PC-3 (cell line): Measurements from ENCODE around the gene HIBCH. TPM values are rescaled to one million over a fixed set of nuclear protein-coding genes. Genes with fewer than 3 reads are reported as not detected.

Source experiments
- ATAC-seq: fragments of 200-7000 bp; cut with Tn5 transposase; 2 replicates; pipeline ENCODE4 v1.9.1; 2020; ENCODE audit warnings: mild to moderate bottlenecking, moderate library complexity
- BruUV-seq: library from RNA; stranded (reverse); fragments of 400-500 nt; replicated peaks from 2 replicates; lab custom pipeline; 2021; lab: Mats Ljungman, UMichigan
- CTCF ChIA-PET: fragments of 300-600 bp; sonication (Branson Sonifier 250); formaldehyde crosslinking; loops from one replicate; lab custom pipeline; 2022; ENCODE audit warnings: antibody characterized with exemption; lab: Charles Lee
- POLR2A ChIA-PET: fragments of 300-600 bp; sonication (Branson Sonifier 250); formaldehyde crosslinking; loops from one replicate; lab custom pipeline; 2022; ENCODE audit warnings: antibody characterized with exemption; ENCODE audit not compliant: unreplicated experiment; lab: Charles Lee
- DNase-seq: peaks from one replicate; pipeline ENCODE4 v3.0.0-alpha.2; 2015
- H2AFZ ChIP-seq: fragments of 300-600 bp; sonication (generic); 2 replicates; pipeline ENCODE4 v1.6.0; 2016; ENCODE audit warnings: antibody characterized with exemption, low read length
- H3F3A ChIP-seq: fragments of 300-600 bp; sonication (generic); one replicate; pipeline ENCODE4 v1.6.0; 2017; ENCODE audit warnings: antibody characterized with exemption, low read length, control low read depth, mild to moderate bottlenecking; ENCODE audit not compliant: unreplicated experiment
- H3K27ac ChIP-seq: fragments of 300-600 bp; sonication (generic); 2 replicates; pipeline ENCODE4 v1.5.1; 2016; ENCODE audit warnings: mild to moderate bottlenecking, low read length
- H3K27me3 ChIP-seq: fragments of 300-600 bp; sonication (generic); 2 replicates; pipeline ENCODE4 v1.6.1; 2016; ENCODE audit warnings: low read length, mixed read lengths
- H3K36me3 ChIP-seq: fragments of 300-600 bp; sonication (generic); 2 replicates; pipeline ENCODE4 v1.6.1; 2016; ENCODE audit warnings: low read depth, mixed run types, low read length, mixed read lengths
- H3K4me1 ChIP-seq: fragments of 300-600 bp; sonication (generic); 2 replicates; pipeline ENCODE4 v1.5.1; 2016; ENCODE audit warnings: low read length; ENCODE audit not compliant: insufficient read depth
- H3K4me2 ChIP-seq: fragments of 300-600 bp; sonication (generic); 2 replicates; pipeline ENCODE4 v1.6.0; 2016; ENCODE audit warnings: low read length
- H3K4me3 ChIP-seq: fragments of 300-600 bp; sonication (generic); 2 replicates; pipeline ENCODE4 v1.5.1; 2016; ENCODE audit warnings: mild to moderate bottlenecking, low read length, mixed read lengths
- H3K79me2 ChIP-seq: fragments of 300-600 bp; sonication (generic); 2 replicates; pipeline ENCODE4 v1.6.1; 2017; ENCODE audit warnings: low read length, mixed read lengths
- H3K9ac ChIP-seq: fragments of 300-600 bp; sonication (generic); 2 replicates; pipeline ENCODE4 v1.6.0; 2016; ENCODE audit warnings: mild to moderate bottlenecking, low read length
- H3K9me2 ChIP-seq: fragments of 300-600 bp; sonication (generic); replicated peaks from 2 replicates; pipeline ENCODE4 v1.6.1; 2016; ENCODE audit warnings: mixed run types, low read length, mixed read lengths
- H3K9me3 ChIP-seq: fragments of 300-600 bp; sonication (generic); 2 replicates; pipeline ENCODE4 v1.6.1; 2016; ENCODE audit warnings: low read length, mixed read lengths
- H4K20me1 ChIP-seq: fragments of 300-600 bp; sonication (generic); 2 replicates; pipeline ENCODE4 v1.6.1; 2016; ENCODE audit warnings: low read length, mixed read lengths
- EZH2 ChIP-seq: fragments of 300-600 bp; sonication (generic); IDR thresholded peaks from one replicate; pipeline ENCODE4 v1.6.1; 2017; ENCODE audit warnings: antibody characterized with exemption, mild to moderate bottlenecking, low read length; ENCODE audit not compliant: unreplicated experiment
- EZH2phosphoT487 ChIP-seq: fragments of 300-600 bp; sonication (generic); IDR thresholded peaks from 2 replicates; pipeline ENCODE4 v1.6.1; 2018; ENCODE audit warnings: mild to moderate bottlenecking, antibody characterized with exemption, low read length, borderline replicate concordance
- intact Hi-C: fragments of 100-400 bp; cut with micrococcal nuclease; formaldehyde crosslinking; loops from 2 replicates; pipeline ENCODE4 v1.9.0; 2023
- total RNA-seq: library from RNA; depleted of rRNA; stranded (reverse); fragments of >200 nt; gene quantifications from 2 replicates; pipeline ENCODE4 v1.2.3, GENCODE V29; 2014
- TF ChIP-seq, protein P1 (sequence below): fragments of 300-600 bp; sonication (generic); conservative IDR thresholded peaks from 2 replicates; pipeline ENCODE4 v1.5.1; 2017; ENCODE audit warnings: antibody characterized with exemption, low read depth, mild to moderate bottlenecking, low read length

HIBCH gene
- total RNA-seq, 1 experiment from 2014 or later = 12.0 TPM

DNA sequence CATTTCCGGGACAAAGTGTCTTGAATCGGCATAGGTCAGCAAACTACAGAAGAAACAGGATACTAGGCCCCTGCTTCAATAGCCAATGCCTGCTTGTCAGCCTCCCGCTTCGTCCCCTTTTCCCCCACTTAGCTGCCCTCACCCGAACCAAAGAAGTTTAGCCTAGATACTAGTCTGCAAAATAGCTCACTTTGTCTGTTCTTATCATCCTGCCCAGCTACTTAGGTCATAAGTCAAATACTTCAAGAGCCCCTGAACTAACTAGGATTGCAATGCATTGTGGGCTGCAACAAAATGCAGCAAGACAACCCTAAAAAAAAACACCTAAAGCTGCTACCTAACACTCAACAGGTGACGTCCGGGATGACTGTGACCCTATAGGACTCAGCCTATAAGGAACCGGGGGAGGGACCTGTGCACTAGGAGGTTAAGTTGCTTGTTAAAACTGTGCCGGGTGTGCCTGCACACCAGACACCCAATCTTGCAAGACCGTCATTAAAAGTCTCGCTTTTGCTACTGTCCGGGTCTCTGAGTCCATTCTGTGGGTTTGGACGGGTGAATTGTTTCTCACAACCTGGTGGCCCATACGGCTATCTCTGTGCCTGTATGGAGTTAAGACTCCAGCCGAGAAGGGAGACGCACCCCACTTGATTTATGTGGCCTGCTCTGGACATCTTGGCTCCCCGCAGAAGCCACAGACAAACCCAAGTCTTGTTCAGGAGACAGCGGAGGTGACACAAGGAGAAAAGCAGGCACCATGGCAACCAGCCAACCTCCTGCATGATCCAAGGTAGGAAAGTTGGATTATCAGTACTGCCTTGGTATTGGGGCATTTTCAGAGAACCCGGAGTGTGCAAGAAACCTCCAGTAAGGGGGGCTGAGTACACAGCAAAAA lies 105.9 kb downstream of the HIBCH start:
- Histone ChIP-seq H3K9ac (no peak overlapping the region), H3K79me2 (no peaks in the 10 kb centered on the region), H3K4me1 (no peaks in the 10 kb centered on the region), H3F3A (no peaks in the 10 kb centered on the region), H3K27me3 (no peaks in the 10 kb centered on the region), H3K9me3 (no peaks in the 10 kb centered on the region), H2AFZ (no peak overlapping the region), H3K9me2 (no peaks in the 10 kb centered on the region), H3K36me3 (peaks cover 4% of the 10 kb centered on the region; the same call in 1 of the 2 replicates), H3K4me3 (no peak overlapping the region), H3K27ac (no peak overlapping the region), H3K4me2 (no peak overlapping the region), H4K20me1 (no peaks in the 10 kb centered on the region)
- ATAC-seq (no peak; the same call in 1 of the 2 replicates), DNase-seq (no peak)
- CTCF ChIA-PET = no interaction called here
- no peak for TF ChIP-seq EZH2phosphoT487
- TF ChIP-seq, protein P1, sequence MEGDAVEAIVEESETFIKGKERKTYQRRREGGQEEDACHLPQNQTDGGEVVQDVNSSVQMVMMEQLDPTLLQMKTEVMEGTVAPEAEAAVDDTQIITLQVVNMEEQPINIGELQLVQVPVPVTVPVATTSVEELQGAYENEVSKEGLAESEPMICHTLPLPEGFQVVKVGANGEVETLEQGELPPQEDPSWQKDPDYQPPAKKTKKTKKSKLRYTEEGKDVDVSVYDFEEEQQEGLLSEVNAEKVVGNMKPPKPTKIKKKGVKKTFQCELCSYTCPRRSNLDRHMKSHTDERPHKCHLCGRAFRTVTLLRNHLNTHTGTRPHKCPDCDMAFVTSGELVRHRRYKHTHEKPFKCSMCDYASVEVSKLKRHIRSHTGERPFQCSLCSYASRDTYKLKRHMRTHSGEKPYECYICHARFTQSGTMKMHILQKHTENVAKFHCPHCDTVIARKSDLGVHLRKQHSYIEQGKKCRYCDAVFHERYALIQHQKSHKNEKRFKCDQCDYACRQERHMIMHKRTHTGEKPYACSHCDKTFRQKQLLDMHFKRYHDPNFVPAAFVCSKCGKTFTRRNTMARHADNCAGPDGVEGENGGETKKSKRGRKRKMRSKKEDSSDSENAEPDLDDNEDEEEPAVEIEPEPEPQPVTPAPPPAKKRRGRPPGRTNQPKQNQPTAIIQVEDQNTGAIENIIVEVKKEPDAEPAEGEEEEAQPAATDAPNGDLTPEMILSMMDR = no peak
- TF ChIP-seq EZH2 = no peak
- no TSS peak for BruUV-seq
- intact Hi-C loops = no loop called here
- POLR2A ChIA-PET = no interaction called here

- Histone ChIP-seq H3K27ac (no peak overlapping the region), H3F3A (no peaks in the 10 kb centered on the region), H3K4me2 (no peak overlapping the region), H3K9ac (no peak overlapping the region), H3K79me2 (no peaks in the 10 kb centered on the region), H3K4me3 (no peak overlapping the region), H3K4me1 (no peaks in the 10 kb centered on the region), H3K9me3 (no peaks in the 10 kb centered on the region), H3K27me3 (no peaks in the 10 kb centered on the region), H4K20me1 (no peaks in the 10 kb centered on the region), H2AFZ (no peak overlapping the region), H3K36me3 (peaks cover 4% of the 10 kb centered on the region; the same call in 1 of the 2 replicates), H3K9me2 (no peaks in the 10 kb centered on the region)
- ATAC-seq = no peak
- no peak for DNase-seq
- TF ChIP-seq EZH2 (no peak), EZH2phosphoT487 (no peak)
- TF ChIP-seq, protein P1 = no peak
- intact Hi-C loops = no loop called here
- ChIA-PET POLR2A (no interaction called here), CTCF (no interaction called here)
- no TSS peak for BruUV-seq
Observed at GRCh38 chr2:190210471-190210870, 109.2 kb downstream of the HIBCH start.

DNA sequence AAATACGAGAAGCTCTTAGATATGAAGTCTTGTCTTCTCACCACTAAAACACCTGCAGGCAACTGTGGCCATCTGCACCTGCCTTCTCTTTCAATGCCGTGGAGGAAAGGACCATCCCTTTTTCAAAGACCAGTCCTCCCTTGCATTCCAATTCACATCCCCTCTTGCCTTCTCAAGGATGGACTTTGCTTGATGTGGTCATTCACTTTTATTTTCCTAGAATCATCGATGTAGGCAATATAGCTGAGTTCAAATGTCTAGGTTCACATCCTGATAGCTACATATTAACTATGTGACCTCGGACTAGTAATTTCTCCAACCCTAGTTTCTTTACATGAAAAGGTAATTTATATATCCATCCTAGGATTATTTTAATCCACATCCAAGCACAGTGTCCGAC lies 110.1 kb downstream of the HIBCH start:
- H3K36me3 ChIP-seq = peaks cover 4% of the 10 kb centered on the region; the same call in 1 of the 2 replicates
- ChIA-PET POLR2A (no interaction called here), CTCF (no interaction called here)
- ATAC-seq (no peak), DNase-seq (no peak)
- intact Hi-C loops = no loop called here
- H3K9me2 ChIP-seq = no peaks in the 10 kb centered on the region
- TF ChIP-seq EZH2 (no peak), EZH2phosphoT487 (no peak)
- TF ChIP-seq, protein P1 = no peak
- no peak overlapping the region for H3K9ac ChIP-seq
- H3K4me3 ChIP-seq = no peak overlapping the region
- H2AFZ ChIP-seq = no peak overlapping the region
- H3K27ac ChIP-seq = no peak overlapping the region
- H3F3A ChIP-seq = no peaks in the 10 kb centered on the region
- no peaks in the 10 kb centered on the region for H3K79me2 ChIP-seq
- no peak overlapping the region for H3K4me2 ChIP-seq
- H4K20me1 ChIP-seq = no peaks in the 10 kb centered on the region
- no TSS peak for BruUV-seq
- H3K27me3 ChIP-seq = no peaks in the 10 kb centered on the region
- H3K4me1 ChIP-seq = no peaks in the 10 kb centered on the region
- H3K9me3 ChIP-seq = no peaks in the 10 kb centered on the region
